GM10847 (cell line): ENCODE results near the gene KRT72.

ENCODE experiments used
- POLR2A ChIP-seq: IDR thresholded peaks from 2 replicates; pipeline ENCODE4 v1.6.1; 2011; ENCODE audit not compliant: insufficient read length; ENCODE audit errors: extremely low read depth

Gene KRT72

DNA sequence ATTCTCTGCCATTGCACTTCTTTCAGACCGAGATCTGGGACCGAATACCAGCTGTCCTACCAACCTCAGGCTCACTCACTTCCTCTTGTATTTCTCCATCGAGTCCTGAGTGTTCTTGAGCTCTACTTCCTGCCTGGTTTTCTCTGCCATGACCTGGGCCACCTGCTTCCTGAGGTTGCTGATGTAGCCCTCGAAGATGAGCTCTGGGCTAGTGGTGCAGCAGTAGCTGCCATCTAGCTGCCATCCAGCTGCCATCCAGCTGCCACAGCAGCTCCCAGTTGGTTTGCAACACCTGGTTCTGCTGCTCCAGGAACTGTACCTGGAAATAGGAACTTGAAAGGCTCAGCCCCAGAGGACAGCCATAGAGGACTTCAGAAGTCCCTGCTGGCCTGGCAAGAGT, 32.1 kb upstream of the KRT72 start:
- no peak for TF ChIP-seq POLR2A

DNA sequence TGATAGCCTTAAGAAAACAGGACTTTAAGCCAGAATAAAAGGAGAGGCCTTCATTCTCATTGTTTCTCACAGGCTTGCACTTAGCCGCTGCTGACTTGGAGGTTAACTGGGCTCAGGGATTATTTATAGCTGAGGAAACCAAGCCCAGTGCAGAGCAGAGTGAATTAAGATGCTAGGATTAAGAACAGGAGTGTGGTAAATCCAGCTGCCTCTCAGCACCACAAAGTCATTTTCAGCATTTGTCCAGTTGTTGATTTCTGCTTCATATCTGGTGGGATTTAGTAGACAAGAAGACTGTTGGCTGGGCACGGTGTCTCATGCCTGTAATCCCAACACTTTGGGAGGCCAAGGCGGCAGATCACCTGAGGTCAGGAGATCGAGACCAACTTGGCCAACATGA, 31.4 kb upstream of the KRT72 start:
- no peak for TF ChIP-seq POLR2A

DNA sequence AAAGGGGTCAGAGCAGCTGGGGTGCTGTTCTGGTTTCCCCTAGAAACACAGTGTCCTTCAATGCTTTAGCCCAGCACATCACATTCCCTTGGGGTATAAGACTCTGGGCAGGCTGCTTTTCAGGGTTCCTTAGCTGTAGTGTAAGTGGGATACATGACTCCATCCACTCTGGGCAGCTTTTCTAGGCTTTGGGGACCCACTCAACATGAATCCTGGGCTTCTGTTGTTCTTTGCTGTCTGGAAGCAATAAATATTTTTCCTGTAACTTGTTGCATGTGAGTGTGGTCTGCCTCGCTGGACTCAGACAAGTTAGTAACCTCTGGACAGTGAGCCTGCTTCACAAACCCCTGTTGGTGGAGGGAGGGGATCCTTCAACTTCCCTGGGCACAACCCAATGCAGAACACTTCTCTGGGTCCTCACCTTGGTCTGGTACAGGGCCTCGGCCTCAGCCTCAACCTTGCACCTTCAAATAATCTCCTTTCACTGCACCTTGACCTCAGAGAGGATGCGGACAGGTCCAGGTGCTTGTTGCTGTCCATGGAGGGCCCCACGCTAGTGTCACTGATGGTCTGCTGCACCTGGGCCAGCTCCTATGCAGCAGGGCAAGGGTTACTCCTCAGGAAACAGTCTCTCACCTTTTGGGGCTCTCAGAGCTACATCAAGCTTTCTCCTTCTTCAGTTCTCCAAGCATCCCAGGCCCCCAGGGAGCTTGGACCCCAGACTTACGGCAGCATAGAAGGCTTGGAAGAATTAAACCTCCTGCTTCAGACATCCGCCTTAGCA, 30.6 kb upstream of the KRT72 start:
- TF ChIP-seq POLR2A, result no peak

GRCh38 chr12:52631264-52631663, 30.0 kb upstream of the KRT72 start:
- no peak for TF ChIP-seq POLR2A

DNA sequence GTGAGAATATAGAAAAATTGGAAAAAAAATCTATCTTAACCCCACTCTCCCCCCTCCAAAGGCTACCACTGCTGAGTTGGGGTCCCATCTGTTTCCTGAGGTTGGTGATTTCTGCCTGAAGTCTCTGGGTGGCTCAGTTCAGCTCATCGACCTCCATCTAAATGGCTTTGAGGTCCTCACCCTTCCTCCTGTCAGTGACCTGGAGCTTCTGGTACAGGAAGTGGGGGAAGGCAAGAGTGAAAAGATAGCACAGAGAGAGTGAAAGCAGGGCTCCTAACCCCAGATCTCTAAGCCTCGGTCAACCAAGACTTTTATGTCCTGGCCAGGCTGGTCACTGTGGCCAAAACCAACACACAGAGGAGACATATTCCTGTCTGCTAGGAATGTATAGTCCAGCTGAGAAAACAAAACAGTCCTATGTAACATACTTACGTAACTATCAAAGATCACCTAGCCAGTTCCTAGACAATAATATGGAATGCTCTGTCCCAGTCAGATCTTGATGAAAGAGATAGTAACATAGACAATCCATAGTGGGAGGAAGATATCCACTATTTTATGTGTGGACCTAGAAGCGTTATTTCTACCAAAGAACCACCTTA, 29.4 kb upstream of the KRT72 start:
- no peak for TF ChIP-seq POLR2A

DNA sequence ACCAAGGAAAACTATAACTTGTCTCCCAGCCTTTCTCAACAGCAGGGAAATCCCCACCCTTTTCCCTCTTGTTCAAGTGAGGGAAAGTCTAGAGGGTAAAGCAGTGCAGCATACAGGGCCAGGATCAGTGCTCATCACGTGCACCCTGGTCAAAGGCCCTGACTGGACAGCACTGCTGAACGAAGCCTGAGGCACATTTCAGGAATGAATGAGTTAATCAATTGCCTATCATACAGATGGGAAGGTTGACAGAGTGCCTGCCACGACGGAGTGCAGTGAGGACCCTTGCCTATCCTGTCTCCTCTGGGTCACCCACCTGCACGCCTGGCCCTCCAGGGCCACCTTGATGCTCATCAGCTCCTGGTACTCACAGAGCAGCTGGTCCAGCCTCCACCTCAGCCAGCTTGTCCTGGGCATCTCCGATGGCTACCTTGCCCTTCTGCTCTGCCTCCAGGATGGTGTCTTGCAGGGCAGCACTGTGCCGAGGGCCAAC, 28.8 kb upstream of the KRT72 start:
- TF ChIP-seq POLR2A, result no peak

GRCh38 chr12:52629281-52630007, 28.2 kb upstream of the KRT72 start:
- no peak for TF ChIP-seq POLR2A

DNA sequence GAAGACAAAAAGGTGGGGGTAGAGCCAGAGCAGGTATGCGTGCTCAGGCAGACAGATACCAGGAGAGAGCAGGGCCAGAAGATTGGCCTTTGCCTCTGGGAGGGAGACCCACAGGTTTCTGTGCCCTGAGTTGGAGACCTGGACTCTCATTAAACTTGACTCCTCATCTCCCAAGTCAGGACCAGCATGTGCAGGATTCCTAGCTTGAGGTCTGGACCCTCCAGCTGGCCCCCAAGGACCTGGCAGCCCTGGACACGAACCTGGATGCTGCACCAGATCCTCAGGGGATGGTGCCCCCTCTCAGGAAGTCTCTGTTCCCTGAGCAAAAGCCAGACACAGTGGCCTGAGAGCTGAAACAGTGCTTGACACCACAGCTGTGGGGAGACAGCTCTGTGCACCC, 27.6 kb upstream of the KRT72 start:
- TF ChIP-seq POLR2A, result no peak

DNA sequence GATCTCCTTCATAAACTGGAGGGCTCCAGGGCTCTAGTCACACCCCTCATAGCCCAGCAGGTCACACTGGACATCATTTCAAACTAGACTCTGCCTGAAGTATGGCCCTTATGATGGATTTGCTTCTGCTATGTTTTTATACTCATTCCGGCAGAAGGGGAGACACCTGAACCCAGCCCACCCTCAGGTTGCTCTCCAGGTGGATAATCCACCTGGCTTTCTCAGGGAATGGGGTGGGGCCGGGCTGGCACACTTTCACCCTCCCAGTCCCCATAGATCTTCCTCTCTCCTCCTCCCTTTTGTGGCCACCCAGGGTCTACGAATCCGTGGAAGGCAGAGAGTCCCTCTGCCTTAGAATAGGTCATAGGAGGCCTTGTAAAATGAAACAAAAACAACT, 26.8 kb upstream of the KRT72 start:
- TF ChIP-seq POLR2A, result no peak

GRCh38 chr12:52627395-52628110, 26.3 kb upstream of the KRT72 start:
- TF ChIP-seq POLR2A, result no peak

- TF ChIP-seq POLR2A, result no peak
These were observed 21.1 kb upstream of the KRT72 start for GRCh38 chr12:52622349-52622748.

- no peak for TF ChIP-seq POLR2A
These were observed 17.6 kb upstream of the KRT72 start for GRCh38 chr12:52618866-52619265.

DNA sequence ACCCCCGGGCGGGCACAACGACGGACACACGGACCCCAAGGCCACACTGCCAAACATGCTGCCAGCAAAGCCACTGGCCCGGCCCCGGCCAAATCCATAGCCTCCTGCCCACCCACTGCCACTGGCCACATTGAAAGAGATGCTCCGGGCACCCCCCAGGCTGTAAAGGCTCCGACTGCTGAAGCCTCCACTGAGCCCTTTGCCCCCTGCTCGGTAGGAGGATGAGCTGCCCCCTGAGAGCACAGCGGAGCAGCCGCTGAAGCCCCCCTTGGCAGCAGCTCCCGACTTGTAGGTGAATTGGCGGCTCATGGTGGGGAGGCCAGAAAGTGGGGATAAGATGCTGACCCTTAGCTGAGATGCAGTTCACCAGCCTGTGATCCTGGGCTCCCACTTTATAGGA, 17.0 kb upstream of the KRT72 start, which contains the start of gene KRT73:
KRT73 (minus strand) TSS at position 344 of the 400 bp plus-strand sequence; CDS start at position 309, 35 bp downstream.
- TF ChIP-seq POLR2A, result no peak

GRCh38 chr12:52617403-52617785, 16.1 kb upstream of the KRT72 start:
- no peak for TF ChIP-seq POLR2A

- TF ChIP-seq POLR2A, result no peak
These were observed 15.6 kb upstream of the KRT72 start for GRCh38 chr12:52616680-52617402.
